HG03103 (cell line): ENCODE measurements around the gene CD300A.
A peak's percentile ranks its signal among the peaks of the same experiment; 100 is the strongest.
"Not testable (repeated sequence)": the region's sequence is repeated elsewhere in the genome, so short reads cannot be mapped to it uniquely, and the experiment has no call there.

ENCODE experiments used
- ATAC-seq: cut with Tn5 transposase; IDR thresholded peaks from one replicate; pipeline ENCODE4 v1.9.1; 2021; ENCODE audit warnings: low read depth; ENCODE audit not compliant: unreplicated experiment

Gene CD300A

GRCh38 chr17:74478420-74479100, 12.1 kb downstream of the CD300A start:
- ATAC-seq, result no peak

GRCh38 chr17:74480290-74480689, 13.9 kb downstream of the CD300A start:
- ATAC-seq, result no peak

- no peak for ATAC-seq
These were observed 15.2 kb downstream of the CD300A start for GRCh38 chr17:74481621-74482020.

- no peak for ATAC-seq
These were observed 17.6 kb downstream of the CD300A start for GRCh38 chr17:74484066-74484465.

GRCh38 chr17:74485022-74485743, 18.7 kb downstream of the CD300A start:
- ATAC-seq, result no peak

- no peak for ATAC-seq
These were observed 19.4 kb downstream of the CD300A start for GRCh38 chr17:74485841-74486240.

- ATAC-seq, result not testable (repeated sequence)
These were observed 21.8 kb downstream of the CD300A start for GRCh38 chr17:74488276-74488675.

- ATAC-seq, result no peak
These were observed 24.3 kb downstream of the CD300A start for GRCh38 chr17:74490716-74491115.

GRCh38 chr17:74491626-74492025, 25.2 kb downstream of the CD300A start:
- ATAC-seq, result no peak

GRCh38 chr17:74493331-74493833, 26.9 kb downstream of the CD300A start:
- ATAC-seq, result peak; percentile 60

- no peak for ATAC-seq
These were observed 31.0 kb downstream of the CD300A start for GRCh38 chr17:74497471-74497870.

- no peak for ATAC-seq
These were observed 33.6 kb downstream of the CD300A start for GRCh38 chr17:74499992-74500391.

GRCh38 chr17:74502861-74503260, 36.4 kb downstream of the CD300A start:
- ATAC-seq, result no peak

GRCh38 chr17:74503949-74504348, 37.5 kb downstream of the CD300A start:
- not testable (repeated sequence) for ATAC-seq

GRCh38 chr17:74508156-74508555, 41.7 kb downstream of the CD300A start:
- no peak for ATAC-seq

- no peak for ATAC-seq
These were observed 45.6 kb downstream of the CD300A start for GRCh38 chr17:74512036-74512435.

- no peak for ATAC-seq
These were observed 46.2 kb downstream of the CD300A start for GRCh38 chr17:74512624-74513091.

- ATAC-seq, result no peak
These were observed 47.7 kb downstream of the CD300A start for GRCh38 chr17:74513987-74514631.

- ATAC-seq, result no peak
These were observed 48.3 kb downstream of the CD300A start for GRCh38 chr17:74514632-74515334.

GRCh38 chr17:74515941-74516340, 49.5 kb downstream of the CD300A start:
- ATAC-seq, result no peak
